DOHH2 (cell line): ENCODE data around the gene NPFF.

Source experiments
- CTCF ChIP-seq: fragments of 200-600 bp; sonication (generic); IDR thresholded peaks from one replicate; pipeline ENCODE4 v1.5.1; 2014; ENCODE audit warnings: antibody characterized with exemption, mild to moderate bottlenecking, low read depth, low read length; ENCODE audit not compliant: poor library complexity, severe bottlenecking
- EZH2phosphoT487 ChIP-seq: fragments of 200-600 bp; sonication (generic); IDR thresholded peaks from 2 replicates; pipeline ENCODE4 v1.6.1; 2017; ENCODE audit warnings: borderline replicate concordance, mild to moderate bottlenecking, antibody characterized with exemption, low read length, moderate library complexity, mixed read lengths

- TF ChIP-seq CTCF = no peak
- no peak for TF ChIP-seq EZH2phosphoT487
Observed at GRCh38 chr12:53480491-53481442, 26.5 kb downstream of the NPFF start.
